ENCODE measurements around the gene SYNPO2L.

DNA sequence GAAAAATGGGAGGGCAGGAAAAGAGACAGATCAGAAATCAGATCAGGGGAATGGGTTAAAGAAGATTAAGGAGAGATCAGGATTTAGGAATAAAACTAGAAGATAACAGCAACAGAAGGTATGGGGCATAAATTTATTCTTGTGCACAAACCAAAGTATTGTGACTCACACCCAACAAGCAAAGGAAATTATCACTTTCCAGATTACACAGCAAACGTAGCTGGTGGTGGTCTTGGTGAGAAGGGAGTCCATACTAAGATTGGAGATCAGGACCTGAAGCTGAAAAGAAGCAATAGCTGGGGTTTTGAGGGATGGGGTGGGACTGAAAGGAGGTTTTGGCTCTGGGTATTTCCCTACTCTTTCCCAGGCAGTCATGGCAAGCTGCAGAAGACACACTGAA, 11.1 kb downstream of the SYNPO2L start:
- TF ChIP-seq, protein P1, sequence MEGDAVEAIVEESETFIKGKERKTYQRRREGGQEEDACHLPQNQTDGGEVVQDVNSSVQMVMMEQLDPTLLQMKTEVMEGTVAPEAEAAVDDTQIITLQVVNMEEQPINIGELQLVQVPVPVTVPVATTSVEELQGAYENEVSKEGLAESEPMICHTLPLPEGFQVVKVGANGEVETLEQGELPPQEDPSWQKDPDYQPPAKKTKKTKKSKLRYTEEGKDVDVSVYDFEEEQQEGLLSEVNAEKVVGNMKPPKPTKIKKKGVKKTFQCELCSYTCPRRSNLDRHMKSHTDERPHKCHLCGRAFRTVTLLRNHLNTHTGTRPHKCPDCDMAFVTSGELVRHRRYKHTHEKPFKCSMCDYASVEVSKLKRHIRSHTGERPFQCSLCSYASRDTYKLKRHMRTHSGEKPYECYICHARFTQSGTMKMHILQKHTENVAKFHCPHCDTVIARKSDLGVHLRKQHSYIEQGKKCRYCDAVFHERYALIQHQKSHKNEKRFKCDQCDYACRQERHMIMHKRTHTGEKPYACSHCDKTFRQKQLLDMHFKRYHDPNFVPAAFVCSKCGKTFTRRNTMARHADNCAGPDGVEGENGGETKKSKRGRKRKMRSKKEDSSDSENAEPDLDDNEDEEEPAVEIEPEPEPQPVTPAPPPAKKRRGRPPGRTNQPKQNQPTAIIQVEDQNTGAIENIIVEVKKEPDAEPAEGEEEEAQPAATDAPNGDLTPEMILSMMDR (IDR thresholded peaks at IDR 0.05) = no peak
- TF ChIP-seq EP300 (IDR thresholded peaks at IDR 0.05) (no peak), POLR2A (IDR thresholded peaks at IDR 0.05) (no peak), POLR2AphosphoS5 (IDR thresholded peaks at IDR 0.05) (no peak)
